Lower leg skin (tissue), 3 donors: Measurements from ENCODE around the gene FGGY.

Experiments
- POLR2A ChIP-seq, 2 donors: fragments of 450-650 bp; IDR thresholded peaks; one replicate each; pipeline ENCODE4 v1.6.1; 2016 to 2017; ENCODE audit warnings: antibody characterized with exemption in 2 of 2, mild to moderate bottlenecking in 1 of 2, moderate library complexity in 1 of 2
- TF ChIP-seq, protein P1 (sequence below), 3 donors: fragments of 450-650 bp; IDR thresholded peaks; one replicate each; pipeline ENCODE4 v1.5.1; 2016; ENCODE audit warnings: antibody characterized with exemption in 3 of 3, mild to moderate bottlenecking in 3 of 3, moderate library complexity in 2 of 3

DNA sequence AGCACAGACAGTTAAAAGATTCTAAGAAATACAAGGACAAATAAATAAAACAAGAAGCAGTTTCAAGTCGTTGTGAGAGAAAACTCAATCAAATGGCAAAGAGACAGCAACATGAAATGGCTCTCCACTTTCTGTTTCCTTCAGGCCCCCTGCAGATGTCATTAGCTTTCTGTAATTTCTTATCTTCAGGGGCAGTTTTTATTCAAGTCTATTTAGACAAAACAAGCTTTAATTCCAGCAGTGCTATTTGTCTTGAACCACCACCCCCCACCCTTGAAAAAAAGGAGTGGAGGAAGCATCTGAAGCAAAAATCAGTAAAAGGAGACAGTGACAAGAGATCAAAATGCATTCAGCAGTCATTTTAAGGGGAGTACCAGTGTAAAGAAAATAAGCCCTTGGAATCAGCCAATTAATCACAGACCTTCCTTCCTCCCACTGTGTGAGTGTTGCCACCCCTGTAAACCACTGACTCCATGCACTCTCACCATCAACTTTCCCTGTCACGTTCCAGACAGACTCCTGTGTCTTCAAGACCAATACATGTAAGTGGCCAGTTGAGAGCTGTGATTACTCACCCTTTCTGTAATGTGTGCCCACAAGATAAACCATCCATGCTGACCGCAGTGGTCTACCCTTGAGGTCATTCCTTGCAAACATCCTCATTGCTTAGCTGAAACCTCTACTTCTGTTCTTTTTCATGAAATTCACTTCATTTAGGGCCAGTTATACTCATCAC, 381.8 kb downstream of the FGGY start:
- TF ChIP-seq, protein P1, sequence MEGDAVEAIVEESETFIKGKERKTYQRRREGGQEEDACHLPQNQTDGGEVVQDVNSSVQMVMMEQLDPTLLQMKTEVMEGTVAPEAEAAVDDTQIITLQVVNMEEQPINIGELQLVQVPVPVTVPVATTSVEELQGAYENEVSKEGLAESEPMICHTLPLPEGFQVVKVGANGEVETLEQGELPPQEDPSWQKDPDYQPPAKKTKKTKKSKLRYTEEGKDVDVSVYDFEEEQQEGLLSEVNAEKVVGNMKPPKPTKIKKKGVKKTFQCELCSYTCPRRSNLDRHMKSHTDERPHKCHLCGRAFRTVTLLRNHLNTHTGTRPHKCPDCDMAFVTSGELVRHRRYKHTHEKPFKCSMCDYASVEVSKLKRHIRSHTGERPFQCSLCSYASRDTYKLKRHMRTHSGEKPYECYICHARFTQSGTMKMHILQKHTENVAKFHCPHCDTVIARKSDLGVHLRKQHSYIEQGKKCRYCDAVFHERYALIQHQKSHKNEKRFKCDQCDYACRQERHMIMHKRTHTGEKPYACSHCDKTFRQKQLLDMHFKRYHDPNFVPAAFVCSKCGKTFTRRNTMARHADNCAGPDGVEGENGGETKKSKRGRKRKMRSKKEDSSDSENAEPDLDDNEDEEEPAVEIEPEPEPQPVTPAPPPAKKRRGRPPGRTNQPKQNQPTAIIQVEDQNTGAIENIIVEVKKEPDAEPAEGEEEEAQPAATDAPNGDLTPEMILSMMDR (IDR thresholded peaks at IDR 0.05), result no peak
- no peak for TF ChIP-seq POLR2A (IDR thresholded peaks at IDR 0.05)
